ENCODE measurements around the gene ATMIN.

DNA sequence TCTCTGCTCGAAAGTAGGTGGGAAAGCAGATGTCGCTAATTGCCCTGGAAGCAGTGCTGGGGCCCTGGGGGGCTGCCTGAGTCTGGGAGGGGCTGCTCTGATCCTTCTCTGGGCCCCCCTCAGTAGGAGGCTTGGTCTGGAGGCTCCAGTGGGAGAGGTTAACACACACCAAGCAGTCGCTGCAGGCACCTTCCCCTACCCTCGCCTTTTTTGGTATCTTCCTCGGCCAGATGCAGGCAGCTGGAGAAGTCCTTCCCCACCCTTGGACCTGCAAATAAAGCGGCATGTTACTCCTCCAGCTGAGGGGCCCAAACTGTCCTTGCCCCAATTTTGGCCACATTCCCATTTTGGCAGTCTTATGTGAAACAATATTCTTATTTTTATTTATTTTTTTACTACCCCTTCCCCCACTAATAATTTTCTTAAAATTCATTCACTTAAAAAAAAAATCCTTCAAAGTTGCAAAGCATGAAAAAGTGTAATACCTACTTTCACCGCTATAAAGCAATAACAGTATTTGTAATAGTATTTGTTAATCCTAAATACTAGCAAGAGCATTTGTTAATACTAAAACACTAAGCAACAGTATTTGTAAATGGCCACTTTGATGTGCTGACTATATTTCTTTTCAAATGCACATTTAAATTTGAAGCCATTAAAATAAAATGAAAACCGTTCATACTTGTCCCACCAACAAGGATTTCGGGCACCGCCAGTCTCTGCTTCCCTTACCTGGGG is 26.4 kb downstream of the ATMIN start:
- TF ChIP-seq, protein P1, sequence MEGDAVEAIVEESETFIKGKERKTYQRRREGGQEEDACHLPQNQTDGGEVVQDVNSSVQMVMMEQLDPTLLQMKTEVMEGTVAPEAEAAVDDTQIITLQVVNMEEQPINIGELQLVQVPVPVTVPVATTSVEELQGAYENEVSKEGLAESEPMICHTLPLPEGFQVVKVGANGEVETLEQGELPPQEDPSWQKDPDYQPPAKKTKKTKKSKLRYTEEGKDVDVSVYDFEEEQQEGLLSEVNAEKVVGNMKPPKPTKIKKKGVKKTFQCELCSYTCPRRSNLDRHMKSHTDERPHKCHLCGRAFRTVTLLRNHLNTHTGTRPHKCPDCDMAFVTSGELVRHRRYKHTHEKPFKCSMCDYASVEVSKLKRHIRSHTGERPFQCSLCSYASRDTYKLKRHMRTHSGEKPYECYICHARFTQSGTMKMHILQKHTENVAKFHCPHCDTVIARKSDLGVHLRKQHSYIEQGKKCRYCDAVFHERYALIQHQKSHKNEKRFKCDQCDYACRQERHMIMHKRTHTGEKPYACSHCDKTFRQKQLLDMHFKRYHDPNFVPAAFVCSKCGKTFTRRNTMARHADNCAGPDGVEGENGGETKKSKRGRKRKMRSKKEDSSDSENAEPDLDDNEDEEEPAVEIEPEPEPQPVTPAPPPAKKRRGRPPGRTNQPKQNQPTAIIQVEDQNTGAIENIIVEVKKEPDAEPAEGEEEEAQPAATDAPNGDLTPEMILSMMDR (conservative IDR thresholded peaks at IDR 0.05 in 1 of 2, IDR thresholded peaks at IDR 0.05 in 1 of 2; ENCODE audit: low read depth in 1 of 2, low read length in 2 of 2), result no peak
- no peak for TF ChIP-seq EZH2 (IDR thresholded peaks at IDR 0.05; ENCODE audit: low read length, missing control alignments)
